GM13977 (cell line): ENCODE measurements around the gene CNTN1.
A peak's percentile ranks its signal among the peaks of the same experiment; 100 is the strongest.

Experiments
- DNase-seq: peaks from one replicate; pipeline ENCODE4 v3.0.0; 2012; ENCODE audit warnings: low spot score
- in situ Hi-C: fragments of 300-500 bp; cut with MboI; formaldehyde crosslinking; loops from one replicate; pipeline ENCODE4 v1.12.0; 2022; ENCODE audit warnings: low sequenced_read_pairs, low pct_unique_long_range_greater_than_20kb, mixed read lengths, inconsistent platforms; ENCODE audit not compliant: unreplicated experiment
- TF ChIP-seq, protein P1 (sequence below): IDR thresholded peaks from 2 replicates; pipeline ENCODE4 v1.5.1; 2012; ENCODE audit warnings: mild to moderate bottlenecking, control low read depth; ENCODE audit not compliant: insufficient read depth; ENCODE audit errors: extremely low read depth, missing control alignments

The CNTN1 gene

DNA sequence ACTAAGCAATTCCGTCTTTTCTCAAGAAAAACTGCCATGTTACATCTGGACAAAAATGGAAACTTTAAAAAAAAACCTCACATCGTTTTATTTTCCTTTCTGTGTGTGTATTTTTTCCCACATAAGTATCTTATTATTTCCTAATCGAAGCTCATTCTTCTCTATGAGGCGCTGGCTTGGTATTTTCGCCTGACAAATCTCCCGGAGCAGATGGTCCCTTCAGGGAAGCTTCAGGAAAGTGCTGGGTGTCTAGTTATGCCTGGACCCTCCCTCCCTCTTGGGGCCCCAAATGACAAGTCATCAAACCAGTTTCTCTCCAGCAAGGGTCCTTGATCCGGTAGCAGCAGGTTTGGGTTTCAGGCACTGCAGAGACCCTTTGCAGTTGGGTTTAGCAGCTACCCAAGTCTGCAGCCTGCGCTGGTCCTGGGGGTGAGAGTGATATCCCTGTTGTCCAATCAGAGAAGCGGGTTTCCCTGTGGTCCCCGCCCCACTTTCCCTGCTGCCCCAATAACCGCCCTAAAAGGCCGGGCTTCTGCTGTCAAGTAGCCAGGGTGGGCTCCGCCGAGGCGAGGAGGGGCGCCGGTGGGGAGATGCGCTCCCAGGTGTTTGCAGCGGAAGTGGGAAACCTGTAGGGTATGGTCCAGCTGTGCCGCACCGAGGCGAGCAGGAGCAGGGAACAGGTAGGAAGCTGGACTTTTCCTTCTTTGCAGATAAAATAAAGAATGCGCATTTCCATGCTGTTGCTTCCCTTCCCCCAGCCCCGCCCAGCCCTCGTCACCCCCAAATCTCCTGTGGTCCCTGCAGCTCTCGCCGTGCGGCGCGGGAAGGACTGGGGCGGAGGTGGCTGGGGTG lies at the start of gene CNTN1:
CNTN1 (plus strand) TSS at position 527 of the 852 bp plus-strand sequence.
- peak; percentile 84 for DNase-seq
- TF ChIP-seq, protein P1, sequence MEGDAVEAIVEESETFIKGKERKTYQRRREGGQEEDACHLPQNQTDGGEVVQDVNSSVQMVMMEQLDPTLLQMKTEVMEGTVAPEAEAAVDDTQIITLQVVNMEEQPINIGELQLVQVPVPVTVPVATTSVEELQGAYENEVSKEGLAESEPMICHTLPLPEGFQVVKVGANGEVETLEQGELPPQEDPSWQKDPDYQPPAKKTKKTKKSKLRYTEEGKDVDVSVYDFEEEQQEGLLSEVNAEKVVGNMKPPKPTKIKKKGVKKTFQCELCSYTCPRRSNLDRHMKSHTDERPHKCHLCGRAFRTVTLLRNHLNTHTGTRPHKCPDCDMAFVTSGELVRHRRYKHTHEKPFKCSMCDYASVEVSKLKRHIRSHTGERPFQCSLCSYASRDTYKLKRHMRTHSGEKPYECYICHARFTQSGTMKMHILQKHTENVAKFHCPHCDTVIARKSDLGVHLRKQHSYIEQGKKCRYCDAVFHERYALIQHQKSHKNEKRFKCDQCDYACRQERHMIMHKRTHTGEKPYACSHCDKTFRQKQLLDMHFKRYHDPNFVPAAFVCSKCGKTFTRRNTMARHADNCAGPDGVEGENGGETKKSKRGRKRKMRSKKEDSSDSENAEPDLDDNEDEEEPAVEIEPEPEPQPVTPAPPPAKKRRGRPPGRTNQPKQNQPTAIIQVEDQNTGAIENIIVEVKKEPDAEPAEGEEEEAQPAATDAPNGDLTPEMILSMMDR: no peak
- in situ Hi-C loops: no loop called here

DNA sequence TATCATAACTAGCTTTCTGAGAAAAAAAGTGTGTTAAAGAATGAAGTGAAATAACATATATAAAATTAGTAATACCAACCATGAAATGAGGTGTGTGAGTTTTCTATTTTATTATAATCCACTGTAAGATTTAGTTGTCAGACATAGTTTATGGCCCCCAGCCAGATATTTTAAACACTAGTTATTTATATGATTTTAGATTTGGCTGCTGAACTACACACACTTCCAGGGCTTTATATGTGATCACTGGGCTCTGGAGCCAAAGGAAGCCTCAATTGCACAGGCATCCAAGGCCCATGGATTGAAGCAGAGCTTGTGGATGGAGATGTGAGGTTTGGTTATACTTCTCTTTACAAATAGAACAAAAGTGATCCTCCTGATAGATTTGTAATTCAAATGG lies 48.7 kb upstream of the CNTN1 start:
- no peak for DNase-seq
- TF ChIP-seq, protein P1: no peak
- in situ Hi-C loops: no loop called here

DNA sequence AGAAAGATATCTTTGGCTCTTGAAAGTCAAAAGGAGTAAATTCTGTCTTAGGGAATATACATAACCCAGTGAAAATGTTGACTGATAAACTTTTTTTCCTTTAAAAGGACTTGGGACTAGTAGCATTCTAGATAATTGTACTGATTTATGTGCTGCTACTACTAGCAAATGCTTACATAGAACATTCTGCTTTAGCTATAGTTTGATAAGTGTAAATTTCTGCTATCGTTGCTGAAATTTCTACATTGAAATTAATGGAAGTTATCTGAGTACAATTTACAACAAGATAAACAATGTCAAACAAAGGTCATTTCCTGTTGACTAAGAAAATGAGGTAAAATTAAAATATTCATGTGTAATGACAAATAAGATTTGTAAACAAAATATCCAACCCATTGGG lies 48.3 kb upstream of the CNTN1 start:
- no peak for DNase-seq
- TF ChIP-seq, protein P1: no peak
- in situ Hi-C loops: no loop called here

DNA sequence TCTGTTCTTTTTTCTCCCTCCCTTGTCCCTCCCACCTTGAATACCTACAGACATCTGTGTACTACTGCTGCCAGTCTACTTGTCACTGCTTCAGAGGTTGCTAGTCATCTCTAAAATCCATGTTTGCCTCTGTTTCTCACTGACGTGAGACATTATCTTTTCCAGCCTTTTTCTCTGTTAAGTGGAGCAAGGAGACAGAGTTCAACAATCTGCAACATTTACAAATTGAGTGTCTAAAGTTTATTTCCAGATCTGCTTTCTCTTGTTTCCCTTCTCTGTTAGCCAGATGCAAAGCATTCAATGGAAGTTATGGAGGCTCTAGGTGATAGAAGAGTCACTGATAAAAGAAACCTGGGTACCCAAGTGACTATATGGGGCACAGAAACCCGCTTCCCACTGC lies 47.5 kb upstream of the CNTN1 start:
- no peak for DNase-seq
- TF ChIP-seq, protein P1: no peak
- in situ Hi-C loops: no loop called here

DNA sequence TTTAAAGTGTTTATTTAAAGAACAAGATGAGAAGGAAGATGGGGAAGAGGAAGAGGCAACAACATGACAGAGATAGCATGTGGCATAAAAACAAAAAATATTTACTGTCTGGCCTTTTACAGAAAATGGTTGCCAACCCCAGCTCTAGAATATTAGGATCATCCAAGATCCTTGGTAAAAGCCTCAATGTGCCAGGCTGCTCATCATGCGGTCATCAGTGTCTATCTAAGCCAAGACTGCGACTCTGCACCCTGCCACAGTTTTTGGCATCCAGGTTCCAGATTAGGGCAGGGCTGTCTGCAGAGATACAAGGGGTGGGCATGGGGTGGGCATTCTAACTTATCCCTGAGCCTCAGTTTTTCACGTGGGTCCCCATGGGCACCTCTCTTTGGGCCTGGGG lies 46.9 kb upstream of the CNTN1 start:
- DNase-seq: no peak
- TF ChIP-seq, protein P1: no peak
- in situ Hi-C loops: no loop called here

DNA sequence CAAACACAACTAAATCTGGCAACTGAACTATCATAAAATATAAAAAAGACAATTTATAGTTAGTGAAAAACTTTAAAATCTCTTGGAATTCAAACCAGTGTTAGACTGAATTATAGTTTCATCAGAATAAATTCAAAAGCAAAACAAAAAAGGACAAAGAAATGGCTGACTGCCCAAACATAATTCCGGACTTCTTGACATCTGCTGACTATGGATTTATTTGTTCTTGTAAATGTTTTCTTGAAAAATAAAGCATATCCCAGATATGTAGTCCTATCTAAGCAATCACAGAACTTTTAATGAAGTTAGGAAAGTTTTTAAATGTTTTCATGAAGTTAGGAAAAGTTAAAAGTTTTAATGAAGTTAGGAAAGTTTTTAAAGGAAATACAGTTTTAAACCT lies 45.8 kb upstream of the CNTN1 start:
- TF ChIP-seq, protein P1: no peak
- in situ Hi-C loops: no loop called here
- DNase-seq: no peak
